Muscle layer of colon (tissue), 2 donors: ENCODE measurements around the gene ARID4A.

Source experiments
- H3K27ac ChIP-seq: one replicate; pipeline ENCODE4 v1.7.0; 2013; ENCODE audit warnings: low read depth, mild to moderate bottlenecking, low read length, moderate library complexity
- H3K27me3 ChIP-seq, 2 donors: one replicate each; pipeline ENCODE4 v1.7.0; 2013; ENCODE audit warnings: low read length in 2 of 2, mild to moderate bottlenecking in 2 of 2; ENCODE audit not compliant: insufficient read depth in 2 of 2, control insufficient read depth in 1 of 2
- H3K36me3 ChIP-seq: one replicate; pipeline ENCODE4 v1.7.0; 2013; ENCODE audit warnings: mild to moderate bottlenecking, low read length; ENCODE audit not compliant: insufficient read depth
- H3K4me1 ChIP-seq: one replicate; pipeline ENCODE4 v1.7.0; 2013; ENCODE audit warnings: mild to moderate bottlenecking, low read length; ENCODE audit not compliant: insufficient read depth
- H3K4me3 ChIP-seq, 2 donors: one replicate each; pipeline ENCODE4 v1.7.0; 2013; ENCODE audit warnings: low read length in 2 of 2, low read depth in 1 of 2, mild to moderate bottlenecking in 1 of 2, moderate library complexity in 1 of 2
- H3K9ac ChIP-seq: one replicate; pipeline ENCODE4 v1.7.0; 2013; ENCODE audit warnings: low read length
- H3K9me3 ChIP-seq: one replicate; pipeline ENCODE4 v1.7.0; 2013; ENCODE audit warnings: mild to moderate bottlenecking, low read length
- donor health status: abdominal sarcoma.
- donor health status: Adenocarcinoma of cecum.

ARID4A gene

DNA sequence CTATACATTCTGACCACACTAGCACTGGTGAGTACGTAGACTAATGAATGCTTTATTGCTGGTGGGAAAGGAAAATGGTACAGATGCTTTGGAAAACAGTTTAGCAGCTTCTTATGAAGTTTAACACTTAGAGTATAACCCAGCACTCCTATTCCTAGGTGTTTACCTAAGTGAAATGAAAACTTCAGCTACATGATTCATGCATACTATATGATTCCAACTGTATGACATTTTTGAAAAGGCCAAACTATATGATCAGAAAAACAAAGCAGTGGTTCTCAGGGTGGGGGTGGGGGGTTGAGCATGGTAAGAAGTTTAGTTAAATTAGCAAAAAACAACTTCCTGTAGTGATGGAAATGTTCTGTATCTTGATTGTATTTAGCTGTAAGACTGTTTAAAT is 22.1 kb upstream of the ARID4A start:
- no peak overlapping the region for H3K9ac ChIP-seq
- H3K27me3 ChIP-seq, result no peaks in the 10 kb centered on the region
- peaks cover 39% of the 10 kb centered on the region for H3K4me1 ChIP-seq
- H3K9me3 ChIP-seq, result no peaks in the 10 kb centered on the region
- no peak overlapping the region for H3K27ac ChIP-seq
- peaks cover 40% of the 10 kb centered on the region for H3K36me3 ChIP-seq
- H3K4me3 ChIP-seq, result no peak overlapping the region

DNA sequence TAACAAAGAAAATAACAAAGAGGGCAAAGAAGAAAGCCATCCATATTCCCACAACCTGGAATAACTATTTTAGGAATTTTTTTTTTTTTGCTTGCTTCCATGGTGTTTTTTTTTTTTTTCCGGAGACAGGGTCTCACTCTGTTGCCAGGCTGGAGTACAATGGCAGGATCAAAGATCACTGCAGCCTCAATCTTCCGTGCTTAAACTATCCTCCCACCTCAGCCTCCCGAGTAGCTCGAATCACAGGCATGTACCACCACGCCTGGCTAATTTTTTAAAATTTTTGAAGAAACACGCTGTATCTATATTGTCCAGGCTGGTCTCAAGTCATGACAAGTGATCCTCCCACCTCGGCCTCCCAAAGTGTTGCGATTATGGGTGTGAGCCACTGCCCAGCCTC is 20.2 kb upstream of the ARID4A start:
- Histone ChIP-seq H3K27me3 (no peaks in the 10 kb centered on the region), H3K36me3 (peaks cover 29% of the 10 kb centered on the region), H3K9ac (no peak overlapping the region), H3K9me3 (no peaks in the 10 kb centered on the region), H3K27ac (no peak overlapping the region), H3K4me1 (peaks cover 38% of the 10 kb centered on the region), H3K4me3 (no peak overlapping the region)

DNA sequence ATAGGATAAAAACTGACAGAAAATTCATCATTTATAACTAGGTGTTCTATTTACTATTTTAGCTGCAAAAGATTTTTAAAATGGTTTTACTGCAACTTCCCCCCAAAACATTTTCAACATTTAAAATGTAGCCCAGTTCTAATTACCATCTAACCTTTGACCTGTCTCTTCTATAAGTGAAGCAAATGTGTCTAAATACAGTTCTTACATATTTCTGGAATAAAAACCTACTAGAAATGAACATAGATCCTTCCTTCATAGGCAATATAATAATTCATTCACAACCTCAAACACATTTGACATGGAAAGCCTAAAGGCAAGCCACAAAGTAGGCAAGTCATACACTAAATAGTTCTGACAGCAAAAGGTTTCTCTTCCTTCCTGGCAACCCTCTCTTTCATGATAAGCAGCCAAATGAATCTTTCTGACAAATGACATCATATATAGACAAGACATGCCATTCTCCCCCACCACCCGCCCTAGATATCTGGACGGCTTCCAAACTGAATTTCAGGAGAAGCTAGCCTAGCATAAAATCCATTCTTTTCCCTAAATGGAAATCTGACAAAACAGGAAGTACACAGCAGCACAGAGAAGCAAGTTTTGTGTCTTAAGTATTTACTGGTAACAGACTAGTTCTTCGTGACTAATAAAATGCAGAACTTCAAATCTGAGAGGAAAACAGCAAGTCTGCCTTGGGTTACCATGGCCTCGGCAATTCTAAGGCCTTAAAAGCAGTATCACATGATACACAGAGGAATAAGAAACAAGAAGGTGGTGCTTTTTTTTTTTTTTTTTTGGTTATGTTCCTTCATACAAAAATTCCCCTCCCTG is 17.2 kb upstream of the ARID4A start:
- H3K36me3 ChIP-seq, result peaks cover 38% of the 10 kb centered on the region
- H3K4me3 ChIP-seq, result peak overlapping the region in 1 of 2 donors; percentile 14
- no peak overlapping the region for H3K9ac ChIP-seq
- H3K27ac ChIP-seq, result peak overlapping the region; percentile 82
- H3K4me1 ChIP-seq, result peaks cover 34% of the 10 kb centered on the region
- no peaks in the 10 kb centered on the region for H3K27me3 ChIP-seq
- no peaks in the 10 kb centered on the region for H3K9me3 ChIP-seq

DNA sequence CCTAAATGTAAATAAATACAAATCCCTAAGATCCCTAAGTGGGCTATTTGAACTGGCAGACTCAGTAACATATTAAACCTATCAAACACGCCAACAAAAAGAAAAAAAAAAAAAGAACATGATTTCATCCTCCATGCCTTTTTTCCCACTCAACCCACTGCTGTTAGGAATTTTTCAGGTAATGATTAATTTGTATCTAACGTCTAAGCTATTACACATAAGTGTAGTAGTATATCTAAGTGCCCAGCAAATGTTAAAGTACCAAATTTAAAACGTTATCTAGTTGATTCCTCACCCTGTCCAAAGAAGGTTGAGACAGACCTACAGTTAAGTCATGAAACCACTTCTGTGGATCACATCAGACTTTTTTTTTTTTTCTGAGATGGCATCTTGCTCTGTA is 16.4 kb upstream of the ARID4A start:
- H3K4me1 ChIP-seq, result peaks cover 31% of the 10 kb centered on the region
- peaks cover 42% of the 10 kb centered on the region for H3K36me3 ChIP-seq
- H3K4me3 ChIP-seq, result no peak overlapping the region
- H3K27me3 ChIP-seq, result no peaks in the 10 kb centered on the region
- no peaks in the 10 kb centered on the region for H3K9me3 ChIP-seq
- no peak overlapping the region for H3K9ac ChIP-seq
- H3K27ac ChIP-seq, result peak overlapping the region; percentile 82

DNA sequence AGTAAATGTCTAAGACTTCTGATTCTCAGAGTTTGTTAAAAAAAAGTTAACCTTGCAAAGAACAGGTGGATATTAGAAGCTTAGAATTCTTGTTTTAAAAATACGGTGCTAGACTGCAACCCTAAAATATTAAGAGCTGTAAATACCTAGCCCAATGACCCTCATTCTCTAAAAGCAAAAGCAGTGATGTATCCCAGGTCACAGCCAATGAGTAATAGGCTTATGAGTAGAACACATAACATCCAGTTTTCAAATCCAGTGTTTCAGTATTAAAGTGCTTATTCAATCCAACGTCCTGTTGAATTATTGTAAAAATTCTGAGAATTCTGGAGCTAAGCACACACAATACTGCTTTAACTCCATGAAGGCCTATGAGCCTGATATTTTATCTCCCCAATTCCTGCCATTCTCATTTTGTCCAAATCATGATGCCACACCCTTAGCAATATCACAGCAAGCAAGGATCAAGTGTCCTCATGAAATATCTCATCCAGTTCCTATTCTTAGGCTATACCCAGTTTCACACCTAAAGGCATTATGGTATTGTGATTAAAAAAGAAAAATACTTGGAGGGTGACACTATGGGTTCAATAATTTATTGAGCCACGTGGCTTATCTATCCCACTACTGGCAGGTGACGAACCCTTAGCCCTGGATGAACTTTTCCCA is 15.3 kb upstream of the ARID4A start:
- Histone ChIP-seq H3K9ac (no peak overlapping the region), H3K9me3 (no peaks in the 10 kb centered on the region), H3K4me1 (peaks cover 31% of the 10 kb centered on the region), H3K36me3 (peaks cover 44% of the 10 kb centered on the region), H3K27ac (no peak overlapping the region), H3K27me3 (no peaks in the 10 kb centered on the region), H3K4me3 (no peak overlapping the region)

DNA sequence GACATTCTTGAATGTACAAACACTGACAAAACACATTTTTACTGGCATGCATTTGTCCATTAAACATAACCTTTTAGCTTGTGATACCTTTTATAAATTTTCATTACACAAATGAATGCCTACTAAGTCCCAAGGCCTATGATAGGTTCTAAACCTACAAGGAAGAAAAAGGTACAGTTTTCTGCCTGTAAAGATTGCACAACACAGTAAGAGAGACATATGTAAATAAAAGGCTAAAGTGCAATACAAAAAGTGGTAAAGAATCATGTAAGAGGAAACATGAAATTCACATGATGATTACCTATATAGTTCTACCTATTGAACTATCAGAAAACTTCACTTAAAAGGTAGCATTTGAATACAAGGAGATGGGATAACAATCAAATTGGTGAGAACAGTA is 14.6 kb upstream of the ARID4A start:
- Histone ChIP-seq H3K36me3 (peaks cover 40% of the 10 kb centered on the region), H3K27me3 (no peaks in the 10 kb centered on the region), H3K9me3 (no peaks in the 10 kb centered on the region), H3K4me3 (no peak overlapping the region), H3K27ac (no peak overlapping the region), H3K9ac (no peak overlapping the region), H3K4me1 (peaks cover 31% of the 10 kb centered on the region)

DNA sequence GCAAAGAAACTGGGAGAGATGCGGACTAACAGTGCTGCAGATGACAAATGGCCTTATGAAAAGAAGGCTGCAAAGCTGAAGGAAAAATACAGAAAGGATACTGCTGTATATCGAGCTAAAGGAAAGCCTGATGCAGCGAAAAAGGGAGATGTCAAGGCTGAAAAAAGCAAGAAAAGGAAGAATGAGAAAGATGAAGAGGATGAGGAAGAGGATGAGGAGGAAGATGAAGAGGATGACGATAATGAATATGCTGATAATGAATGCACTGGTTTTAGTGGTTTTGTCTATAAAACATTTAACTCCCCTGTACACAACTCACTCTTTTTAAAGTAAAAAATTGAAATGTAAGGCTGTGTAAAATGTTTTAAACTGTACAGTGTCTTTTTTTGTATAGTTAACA is 13.2 kb upstream of the ARID4A start:
- H3K9ac ChIP-seq, result no peak overlapping the region
- no peaks in the 10 kb centered on the region for H3K9me3 ChIP-seq
- H3K27ac ChIP-seq, result no peak overlapping the region
- H3K4me1 ChIP-seq, result peaks cover 29% of the 10 kb centered on the region
- peaks cover 42% of the 10 kb centered on the region for H3K36me3 ChIP-seq
- no peak overlapping the region for H3K4me3 ChIP-seq
- H3K27me3 ChIP-seq, result no peaks in the 10 kb centered on the region

DNA sequence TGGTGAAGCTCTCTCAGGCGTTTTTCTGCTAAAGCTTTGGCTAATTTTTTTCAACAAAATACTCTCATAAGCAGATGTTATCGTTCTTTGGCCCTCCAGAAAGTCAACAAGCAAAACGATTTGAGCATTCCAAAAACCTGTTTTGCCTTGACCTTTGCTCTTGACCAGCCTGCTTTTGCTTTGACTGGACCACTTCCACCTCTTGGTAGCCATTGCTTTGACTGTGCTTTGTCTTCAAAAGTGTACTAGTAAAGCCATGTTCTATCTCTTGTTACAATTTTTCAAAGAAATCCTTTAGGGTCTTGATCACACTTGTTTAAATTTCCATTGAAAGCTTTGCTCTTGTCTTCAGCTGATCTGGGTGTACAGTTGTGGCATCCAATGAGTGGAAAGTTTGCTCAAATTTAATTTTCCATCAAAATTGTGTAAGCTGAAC is 10.7 kb upstream of the ARID4A start:
- peaks cover 9% of the 10 kb centered on the region for H3K4me1 ChIP-seq
- no peak overlapping the region for H3K27ac ChIP-seq
- peaks cover 58% of the 10 kb centered on the region for H3K36me3 ChIP-seq

DNA sequence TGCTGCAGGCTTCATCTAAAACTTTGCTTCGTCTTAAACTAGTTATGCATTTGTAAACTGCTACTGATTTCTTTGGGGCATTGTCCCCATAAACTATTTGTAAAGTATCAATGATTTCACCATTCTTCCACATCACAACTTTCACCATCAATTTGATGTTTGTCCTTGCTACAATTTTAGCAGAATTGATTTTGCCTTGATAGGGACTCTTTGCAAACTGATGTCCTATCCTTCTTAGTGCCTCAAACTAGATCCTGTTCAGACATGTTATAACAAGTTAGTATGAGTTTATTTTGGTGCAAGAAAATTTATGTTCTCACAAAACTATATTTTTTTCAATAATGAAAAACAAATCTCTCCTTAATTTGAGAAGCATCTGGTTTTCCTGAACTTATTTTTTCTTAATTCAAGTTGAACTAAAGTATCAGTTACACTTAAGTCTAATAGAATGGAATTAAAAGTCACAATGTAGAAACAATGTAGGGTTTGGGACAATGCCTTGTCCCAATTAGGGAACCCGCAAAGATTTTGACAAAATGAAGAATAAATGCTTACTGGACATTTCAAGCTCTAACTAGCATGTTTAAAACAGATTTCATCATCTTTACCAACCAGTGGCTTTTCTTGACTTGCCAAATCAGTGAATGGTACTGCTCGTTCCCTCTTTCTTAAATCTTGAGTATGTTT is 10.1 kb upstream of the ARID4A start:
- Histone ChIP-seq H3K36me3 (peaks cover 58% of the 10 kb centered on the region), H3K4me3 (no peak overlapping the region)

More for the DNA sequence above, 10.7 kb upstream of the ARID4A start:
- no peaks in the 10 kb centered on the region for H3K27me3 ChIP-seq
- no peak overlapping the region for H3K9ac ChIP-seq
- H3K9me3 ChIP-seq, result no peaks in the 10 kb centered on the region
- H3K4me3 ChIP-seq, result no peak overlapping the region

DNA sequence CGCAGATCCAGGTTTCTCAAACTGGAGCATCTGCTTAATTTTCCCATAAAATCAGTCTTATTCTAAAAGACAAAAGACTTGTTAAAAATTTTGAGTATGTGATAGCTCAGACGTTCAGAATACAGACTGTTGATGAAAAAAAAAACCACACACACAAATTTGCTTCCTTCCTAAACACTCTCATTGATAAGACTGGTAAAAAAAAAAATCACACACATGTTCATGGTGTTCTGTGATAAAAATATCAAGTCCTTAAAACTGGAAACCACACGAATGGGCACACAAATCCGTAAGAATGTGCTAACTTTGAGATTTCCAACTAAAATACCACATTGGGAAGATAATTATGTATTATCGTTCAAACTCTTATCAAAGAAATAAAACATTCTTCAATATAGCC is 6.7 kb upstream of the ARID4A start:
- H3K27ac ChIP-seq, result no peak overlapping the region
- H3K27me3 ChIP-seq, result no peaks in the 10 kb centered on the region
- no peaks in the 10 kb centered on the region for H3K9me3 ChIP-seq
- no peak overlapping the region for H3K4me3 ChIP-seq
- H3K36me3 ChIP-seq, result peaks cover 50% of the 10 kb centered on the region
- peaks cover 23% of the 10 kb centered on the region for H3K4me1 ChIP-seq
- H3K9ac ChIP-seq, result no peak overlapping the region

More for the DNA sequence above, 10.1 kb upstream of the ARID4A start:
- no peaks in the 10 kb centered on the region for H3K9me3 ChIP-seq
- no peak overlapping the region for H3K9ac ChIP-seq
- no peak overlapping the region for H3K27ac ChIP-seq
- H3K4me1 ChIP-seq, result peaks cover 4% of the 10 kb centered on the region
- no peaks in the 10 kb centered on the region for H3K27me3 ChIP-seq

DNA sequence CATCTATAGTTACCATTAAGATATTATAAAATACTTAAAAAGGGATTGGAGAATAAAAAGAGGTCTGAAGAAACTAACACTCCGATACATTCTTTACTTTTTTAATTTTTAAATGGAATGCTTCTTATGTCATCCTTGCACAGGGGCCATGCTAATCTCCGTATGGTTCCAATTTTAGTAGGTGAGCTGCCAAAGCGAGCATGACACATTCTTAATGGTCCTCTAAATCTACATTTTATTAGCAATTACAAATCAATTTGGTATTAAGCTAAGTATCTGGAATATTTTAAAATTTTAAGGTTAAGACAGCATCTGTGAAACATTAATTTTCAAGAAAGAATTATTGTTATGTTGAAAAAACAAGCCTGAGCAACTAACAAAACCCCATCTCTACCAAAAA is 6.2 kb upstream of the ARID4A start:
- Histone ChIP-seq H3K4me1 (peaks cover 26% of the 10 kb centered on the region), H3K27me3 (no peaks in the 10 kb centered on the region), H3K36me3 (peaks cover 49% of the 10 kb centered on the region), H3K27ac (no peak overlapping the region), H3K4me3 (no peak overlapping the region), H3K9ac (no peak overlapping the region), H3K9me3 (no peaks in the 10 kb centered on the region)
